GM06990 (cell line): ENCODE results near the gene PDE5A.

Experiments used
- DNase-seq: peaks from one replicate; pipeline ENCODE4 v3.0.0-alpha.2; 2011; ENCODE audit not compliant: insufficient read length; ENCODE audit errors: extremely low read depth
- H3K27me3 ChIP-seq: replicated peaks from 2 replicates; pipeline ENCODE4 v1.6.0; 2011; ENCODE audit warnings: low read length; ENCODE audit not compliant: control insufficient read depth, insufficient read depth
- H3K36me3 ChIP-seq: 2 replicates; pipeline ENCODE4 v1.5.1; 2011; ENCODE audit warnings: low read length; ENCODE audit not compliant: control insufficient read depth, insufficient read depth
- H3K4me3 ChIP-seq: replicated peaks from 2 replicates; pipeline ENCODE4 v1.5.1; 2011; ENCODE audit warnings: low read depth, mild to moderate bottlenecking, control low read depth, low read length
- TF ChIP-seq, protein P1 (sequence below): IDR thresholded peaks from 2 replicates; pipeline ENCODE4 v1.5.1; 2011; ENCODE audit warnings: low read length, control low read depth, mild to moderate bottlenecking, inconsistent platforms; ENCODE audit not compliant: insufficient read depth, poor library complexity, severe bottlenecking

The PDE5A gene

DNA sequence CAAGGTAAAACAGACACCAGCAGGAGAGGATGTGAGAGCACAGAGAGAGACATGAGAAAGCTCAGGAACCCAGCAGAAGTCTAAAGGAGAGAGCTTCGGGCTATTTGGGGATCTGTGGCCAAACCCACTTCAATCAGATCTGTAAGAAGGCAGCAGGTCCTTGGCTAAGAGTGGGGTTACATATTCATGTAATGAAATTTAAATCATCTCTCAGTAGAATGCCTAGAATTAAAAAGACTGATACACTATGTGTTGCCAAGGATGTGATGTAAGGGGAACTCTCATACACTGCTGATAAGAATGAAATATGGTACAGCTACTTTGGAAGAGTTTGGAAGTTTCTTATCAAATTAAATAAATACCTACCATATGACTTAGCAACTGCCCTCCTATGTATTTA is 35.8 kb downstream of the PDE5A start:
- TF ChIP-seq, protein P1, sequence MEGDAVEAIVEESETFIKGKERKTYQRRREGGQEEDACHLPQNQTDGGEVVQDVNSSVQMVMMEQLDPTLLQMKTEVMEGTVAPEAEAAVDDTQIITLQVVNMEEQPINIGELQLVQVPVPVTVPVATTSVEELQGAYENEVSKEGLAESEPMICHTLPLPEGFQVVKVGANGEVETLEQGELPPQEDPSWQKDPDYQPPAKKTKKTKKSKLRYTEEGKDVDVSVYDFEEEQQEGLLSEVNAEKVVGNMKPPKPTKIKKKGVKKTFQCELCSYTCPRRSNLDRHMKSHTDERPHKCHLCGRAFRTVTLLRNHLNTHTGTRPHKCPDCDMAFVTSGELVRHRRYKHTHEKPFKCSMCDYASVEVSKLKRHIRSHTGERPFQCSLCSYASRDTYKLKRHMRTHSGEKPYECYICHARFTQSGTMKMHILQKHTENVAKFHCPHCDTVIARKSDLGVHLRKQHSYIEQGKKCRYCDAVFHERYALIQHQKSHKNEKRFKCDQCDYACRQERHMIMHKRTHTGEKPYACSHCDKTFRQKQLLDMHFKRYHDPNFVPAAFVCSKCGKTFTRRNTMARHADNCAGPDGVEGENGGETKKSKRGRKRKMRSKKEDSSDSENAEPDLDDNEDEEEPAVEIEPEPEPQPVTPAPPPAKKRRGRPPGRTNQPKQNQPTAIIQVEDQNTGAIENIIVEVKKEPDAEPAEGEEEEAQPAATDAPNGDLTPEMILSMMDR = no peak
- DNase-seq = no peak
- Histone ChIP-seq H3K27me3 (no peaks in the 10 kb centered on the region), H3K4me3 (no peak overlapping the region), H3K36me3 (no peaks in the 10 kb centered on the region)

DNA sequence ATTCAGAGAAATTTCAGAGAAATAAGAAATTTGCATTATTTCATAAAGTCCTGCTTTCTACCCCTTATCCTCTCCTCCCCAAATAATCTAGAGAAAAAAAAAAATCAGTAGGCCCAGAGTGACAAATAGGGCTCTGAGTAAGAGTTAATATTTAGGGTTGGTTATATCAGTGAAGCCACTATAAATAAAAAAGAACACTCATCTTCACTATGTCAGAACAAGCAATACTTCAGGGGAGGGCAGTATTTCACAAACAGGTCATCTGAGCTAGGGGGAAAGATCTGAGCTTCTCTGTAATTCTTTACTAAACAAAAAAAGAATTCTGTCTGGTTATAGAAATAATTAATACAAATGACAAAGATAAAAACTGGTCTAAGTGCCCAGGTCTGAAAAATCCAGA is 39.4 kb downstream of the PDE5A start:
- no peak for DNase-seq
- Histone ChIP-seq H3K4me3 (no peak overlapping the region), H3K36me3 (no peaks in the 10 kb centered on the region), H3K27me3 (no peaks in the 10 kb centered on the region)
- TF ChIP-seq, protein P1 = no peak

DNA sequence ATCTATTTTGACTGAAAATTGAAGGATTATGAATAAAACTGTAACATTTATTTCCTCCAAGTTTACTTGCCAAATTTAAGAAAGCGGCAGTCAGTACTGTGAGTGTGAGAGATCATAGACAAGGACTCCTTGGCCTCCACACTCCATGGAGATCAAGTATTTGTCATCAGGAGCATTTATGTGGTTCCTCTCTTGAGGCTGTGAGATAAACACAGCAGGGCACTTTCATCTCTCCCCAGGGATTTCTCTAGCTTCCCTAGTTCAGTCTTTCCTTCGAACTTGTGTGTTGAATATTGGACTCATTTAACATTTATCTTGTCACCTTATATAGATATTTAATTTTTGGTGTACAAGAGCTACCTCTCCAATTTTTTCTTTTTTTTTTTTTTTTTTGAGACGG is 40.8 kb downstream of the PDE5A start:
- Histone ChIP-seq H3K4me3 (no peak overlapping the region), H3K36me3 (no peaks in the 10 kb centered on the region), H3K27me3 (no peaks in the 10 kb centered on the region)
- no peak for DNase-seq
- TF ChIP-seq, protein P1 = no peak

DNA sequence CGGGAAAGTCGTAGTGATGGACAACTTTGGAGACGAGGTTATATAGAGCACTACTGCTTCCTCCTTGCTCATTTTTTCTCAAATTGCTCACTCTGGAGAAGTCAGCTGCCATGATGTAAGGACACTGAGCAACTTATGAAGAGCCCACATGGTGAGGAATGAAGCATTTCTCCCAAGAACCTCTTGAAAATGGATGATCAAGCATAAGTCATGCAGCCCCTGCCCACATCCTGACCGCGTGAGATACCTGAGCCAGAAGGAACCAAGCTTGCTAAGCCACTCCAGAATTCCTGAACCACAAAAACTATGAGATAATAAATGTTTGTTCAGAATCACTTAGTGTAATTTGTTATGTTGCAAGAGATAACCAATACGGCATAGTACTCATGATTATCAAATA is 42.8 kb downstream of the PDE5A start:
- H3K27me3 ChIP-seq = no peaks in the 10 kb centered on the region
- H3K4me3 ChIP-seq = no peak overlapping the region
- H3K36me3 ChIP-seq = no peaks in the 10 kb centered on the region
- TF ChIP-seq, protein P1 = no peak
- DNase-seq = no peak

DNA sequence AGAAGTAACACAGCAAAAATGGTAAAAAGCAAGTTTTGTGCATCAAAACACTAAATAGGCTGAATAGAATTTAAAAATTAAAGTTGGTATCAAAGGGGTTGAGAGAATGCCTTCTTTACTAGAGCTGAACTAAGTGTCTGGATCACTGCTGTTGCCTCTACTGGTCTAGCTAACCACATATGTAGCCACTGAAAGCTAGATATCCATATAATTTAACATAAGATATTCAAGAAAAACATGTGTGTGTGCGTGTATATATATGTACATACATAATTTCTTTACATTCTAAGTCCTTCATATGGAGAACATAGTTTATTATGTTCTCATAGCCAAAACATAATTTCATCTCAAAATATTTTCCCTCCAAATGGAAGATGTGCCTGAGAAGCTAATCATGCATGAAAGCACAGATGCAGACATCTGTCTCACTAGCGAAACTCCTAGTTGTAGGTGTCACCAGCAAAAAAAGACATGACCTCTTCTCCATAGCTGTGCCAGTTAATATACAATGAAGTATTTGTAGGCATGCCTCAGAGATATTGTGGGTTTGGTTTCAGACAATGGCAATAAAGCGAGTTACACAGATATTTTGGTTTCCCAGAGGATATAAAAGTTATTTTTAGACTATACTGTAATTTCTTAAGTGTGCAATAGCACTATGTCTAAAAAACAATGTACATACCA is 47.3 kb downstream of the PDE5A start:
- TF ChIP-seq, protein P1 = no peak
- DNase-seq = no peak
- Histone ChIP-seq H3K27me3 (no peaks in the 10 kb centered on the region), H3K4me3 (no peak overlapping the region), H3K36me3 (no peaks in the 10 kb centered on the region)

DNA sequence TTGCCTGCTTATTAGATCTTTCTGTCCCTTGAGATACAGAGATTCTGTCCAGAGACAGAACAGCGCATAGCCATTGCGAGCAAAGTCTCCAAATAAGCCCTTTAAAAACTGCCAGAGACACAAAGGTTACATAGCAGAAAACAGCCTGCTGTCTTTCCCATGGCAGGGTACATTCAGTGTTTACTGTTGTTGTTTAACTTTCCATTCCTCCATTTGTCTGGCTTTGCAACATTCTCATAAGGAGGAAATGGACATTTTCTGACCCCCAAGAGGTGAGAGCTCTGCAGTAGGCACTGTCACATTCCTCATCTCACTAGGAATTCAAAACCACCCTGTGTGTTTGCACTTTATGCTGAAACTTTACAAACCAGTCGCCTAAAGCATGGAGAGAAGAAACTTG is 48.3 kb downstream of the PDE5A start:
- no peak for DNase-seq
- no peaks in the 10 kb centered on the region for H3K36me3 ChIP-seq
- TF ChIP-seq, protein P1 = no peak

More for the DNA sequence above, 48.3 kb downstream of the PDE5A start:
- H3K27me3 ChIP-seq = no peaks in the 10 kb centered on the region
- no peak overlapping the region for H3K4me3 ChIP-seq
